HPDE6-E6E7 (cell line): ENCODE data around the gene COMMD1.
"Not testable (repeated sequence)": the region's sequence is repeated elsewhere in the genome, so short reads cannot be mapped to it uniquely, and the experiment has no call there.

ENCODE experiments used
- DNase-seq: peaks from one replicate; pipeline ENCODE4 v3.0.0; 2011; ENCODE audit warnings: missing footprints; ENCODE audit errors: extremely low spot score

COMMD1 gene

GRCh38 chr2:62140426-62141141 lies 235.1 kb downstream of the COMMD1 start:
- no peak for DNase-seq

- DNase-seq, result no peak
These were observed 235.8 kb downstream of the COMMD1 start for GRCh38 chr2:62141142-62141740.

GRCh38 chr2:62142054-62142453 lies 236.6 kb downstream of the COMMD1 start:
- no peak for DNase-seq

- no peak for DNase-seq
These were observed 238.2 kb downstream of the COMMD1 start for GRCh38 chr2:62143696-62144095.

- DNase-seq, result no peak
These were observed 239.4 kb downstream of the COMMD1 start for GRCh38 chr2:62144689-62145477.

GRCh38 chr2:62145478-62146100 lies 240.1 kb downstream of the COMMD1 start:
- no peak for DNase-seq

GRCh38 chr2:62146790-62147189 lies 241.3 kb downstream of the COMMD1 start:
- not testable (repeated sequence) for DNase-seq

- no peak for DNase-seq
These were observed 242.3 kb downstream of the COMMD1 start for GRCh38 chr2:62147610-62148301.

- DNase-seq, result peak; percentile 55
These were observed 244.2 kb downstream of the COMMD1 start for GRCh38 chr2:62149708-62150107.

- DNase-seq, result no peak
These were observed 245.3 kb downstream of the COMMD1 start for GRCh38 chr2:62150597-62151305.

- no peak for DNase-seq
These were observed 245.8 kb downstream of the COMMD1 start for GRCh38 chr2:62151306-62151638.

GRCh38 chr2:62152000-62152399 lies 246.5 kb downstream of the COMMD1 start:
- peak; percentile 15 for DNase-seq

GRCh38 chr2:62156861-62157496 lies 251.5 kb downstream of the COMMD1 start:
- DNase-seq, result no peak

- DNase-seq, result no peak
These were observed 253.1 kb downstream of the COMMD1 start for GRCh38 chr2:62158444-62159121.

GRCh38 chr2:62160691-62161090 lies 255.2 kb downstream of the COMMD1 start:
- DNase-seq, result not testable (repeated sequence)

- DNase-seq, result no peak
These were observed 257.8 kb downstream of the COMMD1 start for GRCh38 chr2:62163106-62163831.

GRCh38 chr2:62163834-62164233 lies 258.4 kb downstream of the COMMD1 start:
- no peak for DNase-seq

GRCh38 chr2:62175728-62176127 lies 270.3 kb downstream of the COMMD1 start:
- DNase-seq, result no peak

- no peak for DNase-seq
These were observed 271.3 kb downstream of the COMMD1 start for GRCh38 chr2:62176801-62177200.
